A549 (cell line): ENCODE data around the gene SCTR. TPM values are rescaled to one million over a fixed set of nuclear protein-coding genes. Genes with fewer than 3 reads are reported as not detected.

Source experiments
- ATAC-seq, 2 experiments: fragments of 200-7000 bp in 1 of 2; fragments of >200 bp in 1 of 2; cut with Nextera tagmentation in 1 of 2; cut with Tn5 transposase in 1 of 2; 3 replicates each; pipeline versions ENCODE4 v1.8.0 to v1.9.1; 2018 to 2020; ENCODE audit warnings: mild to moderate bottlenecking in 1 of 2, moderate library complexity in 1 of 2
- CTCF ChIA-PET: fragments of 300-600 bp; sonication (Branson Sonifier 250); formaldehyde crosslinking; extraction: SDS; loops from one replicate; lab custom pipeline; 2021; ENCODE audit warnings: antibody characterized with exemption, inconsistent platforms; lab: Yijun Ruan, JAX
- POLR2A ChIA-PET: fragments of 350-600 bp; formaldehyde crosslinking; extraction: SDS; loops from one replicate; lab custom pipeline; 2021; ENCODE audit warnings: antibody characterized with exemption, inconsistent platforms; lab: Yijun Ruan, JAX
- DNase-seq, 2 experiments: peaks; one replicate each; pipeline versions ENCODE4 v3.0.0 to v3.0.0-alpha.2; 2011 to 2016; ENCODE audit warnings: low read depth in 1 of 2, low spot score in 1 of 2
- FAIRE-seq: peaks from 2 replicates; lab custom pipeline; 2011; peaks lifted over from hg19 to GRCh38; lab: Jason Lieb, UNC
- H3K27ac ChIP-seq, 2 experiments: fragments of >200 bp; sonication (Bioruptor Twin); formaldehyde crosslinking; 3 replicates each; pipeline ENCODE4 v1.5.1; 2016 to 2017
- H3K4me1 ChIP-seq: fragments of >200 bp; sonication (Bioruptor Twin); formaldehyde crosslinking; 3 replicates; pipeline ENCODE4 v1.6.1; 2016
- H3K4me2 ChIP-seq: fragments of >200 bp; sonication (Bioruptor Twin); formaldehyde crosslinking; 3 replicates; pipeline ENCODE4 v1.6.1; 2016
- H3K4me3 ChIP-seq: fragments of >200 bp; sonication (Bioruptor Twin); formaldehyde crosslinking; 3 replicates; pipeline ENCODE4 v1.5.1; 2016
- H3K9me3 ChIP-seq: fragments of >200 bp; sonication (Bioruptor Twin); formaldehyde crosslinking; 3 replicates; pipeline ENCODE4 v1.6.1; 2016
- FOXS1 ChIP-seq: fragments of 250-450 bp; sonication (Bioruptor Pico); IDR thresholded peaks from 2 replicates; pipeline ENCODE4 v1.5.0; 2020; ENCODE audit warnings: mild to moderate bottlenecking, moderate library complexity
- JUNB ChIP-seq: fragments of >200 bp; sonication (Bioruptor Twin); formaldehyde crosslinking; IDR thresholded peaks from 2 replicates; pipeline ENCODE4 v1.6.1; 2016
- KDM5A ChIP-seq: fragments of 200-600 bp; sonication (generic); IDR thresholded peaks from 2 replicates; pipeline ENCODE4 v1.6.1; 2016; ENCODE audit warnings: antibody characterized with exemption, mild to moderate bottlenecking
- MYC ChIP-seq: IDR thresholded peaks from 2 replicates; pipeline ENCODE4 v1.6.1; 2012; ENCODE audit warnings: mild to moderate bottlenecking, inconsistent platforms, low read length, improper control_type of control experiment, borderline replicate concordance
- PHF8 ChIP-seq: fragments of 200-600 bp; sonication (generic); IDR thresholded peaks from 2 replicates; pipeline ENCODE4 v1.6.1; 2016; ENCODE audit warnings: low read depth, mild to moderate bottlenecking, antibody characterized with exemption, moderate library complexity, borderline replicate concordance
- POLR2AphosphoS2 ChIP-seq: conservative IDR thresholded peaks from 2 replicates; pipeline ENCODE4 v1.6.1; 2012; ENCODE audit warnings: low read length, improper control_type of control experiment, inconsistent platforms
- RAD21 ChIP-seq, 2 experiments: fragments of >200 bp in 1 of 2; sonication (Bioruptor Twin) in 1 of 2; formaldehyde crosslinking in 1 of 2; IDR thresholded peaks in 1 of 2; conservative IDR thresholded peaks in 1 of 2; 2 replicates in 1 of 2; 3 replicates in 1 of 2; pipeline ENCODE4 v1.6.1; 2012 to 2018; ENCODE audit warnings: inconsistent platforms in 1 of 2
- RARB ChIP-seq: fragments of 250-450 bp; sonication (Bioruptor Pico); IDR thresholded peaks from 2 replicates; pipeline ENCODE4 v1.8.0; 2021; ENCODE audit warnings: mild to moderate bottlenecking, moderate library complexity
- RNF2 ChIP-seq: fragments of 200-600 bp; sonication (generic); IDR thresholded peaks from 2 replicates; pipeline ENCODE4 v1.6.1; 2016; ENCODE audit warnings: low read depth, mild to moderate bottlenecking, antibody characterized with exemption, moderate library complexity, borderline replicate concordance
- SMC3 ChIP-seq: fragments of >200 bp; sonication (Bioruptor Twin); formaldehyde crosslinking; IDR thresholded peaks from 3 replicates; pipeline ENCODE4 v1.6.1; 2018; ENCODE audit warnings: inconsistent platforms
- WGBS: methylation state at CpG from one replicate; pipeline ENCODE4 v1.1.6; 2017; ENCODE audit errors: missing lambda C conversion rate; 5-methylcytosine and 5-hydroxymethylcytosine counted together
- polyA plus RNA-seq, 4 experiments: library from polyadenylated mRNA; depleted of rRNA in 3 of 4; stranded (reverse); fragments of >200 nt; fragmentation: RNase III in 1 of 4; extraction: RNeasy Plus Mini Kit Qiagen cat#74134 plus additional on column Dnase treatment in 1 of 4; gene quantifications; 2 replicates in 3 of 4; 3 replicates in 1 of 4; pipeline ENCODE4 v1.2.3, GENCODE V29; 2011 to 2017
- TF ChIP-seq, protein P1 (sequence below): IDR thresholded peaks from 2 replicates; pipeline ENCODE4 v1.6.1; 2012

Gene SCTR
- polyA plus RNA-seq, 2 of the 4 experiments (the other 2 are of a cell fraction) = not detected

DNA sequence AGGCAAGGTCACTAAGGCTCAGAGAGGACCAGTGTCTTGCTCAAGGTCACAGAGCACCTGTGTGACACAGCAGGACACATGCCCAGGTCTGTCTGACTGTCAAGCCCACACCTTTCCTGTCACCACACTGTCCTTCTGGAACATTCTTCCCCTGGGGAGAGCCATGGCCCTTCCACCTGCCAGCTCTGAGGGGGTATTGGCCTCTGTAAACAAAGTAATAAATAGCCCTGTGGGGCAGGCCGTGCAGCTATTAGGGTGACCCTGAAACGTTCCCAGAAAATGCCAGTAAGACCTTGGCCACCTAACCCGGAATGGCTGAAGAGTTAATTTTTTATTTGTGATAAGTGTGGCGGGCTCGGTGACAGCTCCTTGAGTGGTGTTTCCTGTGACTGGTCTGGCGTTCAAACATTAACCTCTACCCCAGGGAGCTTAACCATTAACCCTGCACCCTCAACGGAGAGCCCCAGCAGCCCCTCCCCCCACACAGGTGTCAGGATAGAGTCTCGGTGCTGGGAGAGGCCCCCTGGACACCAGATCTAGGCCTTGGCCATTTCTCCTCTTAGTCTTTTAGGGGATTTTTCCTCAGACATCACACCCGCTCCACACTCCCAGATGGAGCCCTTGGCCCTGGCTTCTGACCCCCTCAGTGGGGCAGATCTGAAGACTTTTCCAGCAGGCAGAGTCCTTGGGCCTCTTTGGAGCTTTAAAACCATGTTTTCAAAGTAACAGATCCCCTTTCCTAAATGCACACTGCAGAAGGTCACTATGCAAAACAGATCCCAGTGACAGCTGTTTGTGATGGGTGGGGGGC, 36.6 kb downstream of the SCTR start:
- Histone ChIP-seq H3K27ac (peak overlapping the region; percentile 67 to 78), H3K4me2 (peak overlapping the region; percentile 84), H3K4me3 (no peak overlapping the region)
- no peak for TF ChIP-seq KDM5A
- TF ChIP-seq, protein P1, sequence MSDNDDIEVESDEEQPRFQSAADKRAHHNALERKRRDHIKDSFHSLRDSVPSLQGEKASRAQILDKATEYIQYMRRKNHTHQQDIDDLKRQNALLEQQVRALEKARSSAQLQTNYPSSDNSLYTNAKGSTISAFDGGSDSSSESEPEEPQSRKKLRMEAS = peak; percentile 49; the same call in 1 of the 2 replicates
- TF ChIP-seq, all 56 proteins: peak for 1
- peak in 1 of 2 experiments; percentile 45; a peak in 3 of 6 replicates for ATAC-seq
- CTCF ChIA-PET = interaction anchor here (0.6 to 8.2 kb wide), 7 partner anchors 8 to 217 kb away, joined by 3 to 77 read pairs (median 7); no protein-coding TSS in a partner anchor
- DNase-seq = peak; percentile 21 to 35
- POLR2A ChIA-PET = no interaction called here
- Histone ChIP-seq H3K4me1 (peaks cover 86% of the 10 kb centered on the region), H3K9me3 (no peaks in the 10 kb centered on the region)
- WGBS = 8% methylated on average over 9 of the region's 9 CpGs
- no peak for FAIRE-seq

DNA sequence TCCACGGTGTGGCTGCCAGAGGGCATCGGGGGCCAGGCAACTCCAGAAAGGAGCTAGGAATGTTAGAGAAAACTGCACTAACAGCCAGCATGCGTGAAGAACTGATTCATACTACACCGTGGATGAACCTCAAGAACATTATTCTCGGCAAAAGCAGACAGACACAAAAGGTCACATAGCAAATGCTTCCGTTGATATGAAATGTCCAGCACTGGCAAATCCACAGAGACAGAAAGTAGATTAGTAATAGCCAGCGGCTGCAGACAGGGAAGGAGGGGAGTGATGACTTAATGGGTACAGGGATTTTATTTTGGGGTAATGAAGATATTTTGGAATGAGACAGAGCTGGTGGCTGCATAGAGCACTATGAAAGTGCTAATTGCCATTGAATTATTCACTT, 37.4 kb downstream of the SCTR start:
- ATAC-seq (peak in 1 of 2 experiments; percentile 11; a peak in 2 of 6 replicates), FAIRE-seq (no peak), DNase-seq (peak in 1 of 2 experiments; percentile 44)
- peak overlapping the region; percentile 84 for H3K4me2 ChIP-seq
- TF ChIP-seq RARB (CRISPR knock-in tag) (no peak), MYC (no peak), POLR2AphosphoS2 (no peak), JUNB (0 out of 2 replicates have a peak, but pooled peaks have one; percentile 4)
- H3K4me3 ChIP-seq = no peak overlapping the region
- H3K9me3 ChIP-seq = no peaks in the 10 kb centered on the region
- ChIA-PET POLR2A (interaction anchor here (0.6 kb wide), 1 partner anchor 86 kb away, joined by 6 read pairs; no protein-coding TSS in a partner anchor), CTCF (interaction anchor here (1.0 to 8.2 kb wide), 5 partner anchors 7 to 159 kb away, joined by 3 to 77 read pairs (median 18); no protein-coding TSS in a partner anchor)
- peak overlapping the region; percentile 67 to 78 for H3K27ac ChIP-seq
- peaks cover 79% of the 10 kb centered on the region for H3K4me1 ChIP-seq
- WGBS = 40% methylated on average over 7 of the region's 7 CpGs

DNA sequence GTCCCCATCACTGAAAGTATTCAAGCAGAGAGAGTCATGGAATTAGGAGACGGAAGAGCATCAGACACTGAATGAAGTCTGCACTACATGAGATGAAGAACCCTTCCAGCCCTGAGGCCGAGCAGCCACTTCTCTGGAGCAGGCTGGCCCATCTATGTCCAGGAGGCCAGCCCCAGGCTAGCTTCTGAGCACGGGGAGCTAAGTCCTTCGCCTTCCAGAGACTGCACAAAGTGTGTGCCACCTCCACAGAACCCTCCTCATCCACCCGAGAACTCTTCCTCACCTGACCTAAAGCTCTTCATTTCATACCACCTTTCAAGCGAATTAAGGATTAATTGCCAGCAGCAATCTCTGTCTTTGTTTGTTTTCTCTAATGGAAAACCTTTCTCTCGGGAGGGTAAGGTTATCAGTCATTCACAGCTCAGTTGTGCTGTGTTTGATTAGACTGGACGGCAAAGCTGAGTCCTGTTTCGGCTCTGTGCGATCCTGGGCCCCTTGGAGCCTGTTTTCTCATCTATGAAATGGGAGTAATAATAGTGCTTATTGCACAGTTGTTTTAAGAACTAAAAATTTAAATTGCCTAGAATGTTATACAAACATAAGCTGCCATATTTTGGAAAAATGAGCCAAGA, 38.0 kb downstream of the SCTR start:
- Histone ChIP-seq H3K4me3 (no peak overlapping the region), H3K9me3 (no peaks in the 10 kb centered on the region), H3K27ac (peak overlapping the region; percentile 67 to 78), H3K4me1 (peaks cover 73% of the 10 kb centered on the region), H3K4me2 (peak overlapping the region; percentile 84)
- WGBS = 79% methylated on average over 10 of the region's 10 CpGs
- ChIA-PET CTCF (interaction anchor here (0.7 to 8.2 kb wide), 4 partner anchors 9 to 239 kb away, joined by 3 to 77 read pairs (median 14); no protein-coding TSS in a partner anchor), POLR2A (interaction anchor here (0.6 kb wide), 1 partner anchor 86 kb away, joined by 6 read pairs; no protein-coding TSS in a partner anchor)
- TF ChIP-seq PHF8 (no peak), SMC3 (no peak), RAD21 (conservative IDR thresholded peaks at IDR 0.05 in 1 of 2, IDR thresholded peaks at IDR 0.05 in 1 of 2) (no peak)
- ATAC-seq = no peak
- DNase-seq = no peak
- no peak for FAIRE-seq

DNA sequence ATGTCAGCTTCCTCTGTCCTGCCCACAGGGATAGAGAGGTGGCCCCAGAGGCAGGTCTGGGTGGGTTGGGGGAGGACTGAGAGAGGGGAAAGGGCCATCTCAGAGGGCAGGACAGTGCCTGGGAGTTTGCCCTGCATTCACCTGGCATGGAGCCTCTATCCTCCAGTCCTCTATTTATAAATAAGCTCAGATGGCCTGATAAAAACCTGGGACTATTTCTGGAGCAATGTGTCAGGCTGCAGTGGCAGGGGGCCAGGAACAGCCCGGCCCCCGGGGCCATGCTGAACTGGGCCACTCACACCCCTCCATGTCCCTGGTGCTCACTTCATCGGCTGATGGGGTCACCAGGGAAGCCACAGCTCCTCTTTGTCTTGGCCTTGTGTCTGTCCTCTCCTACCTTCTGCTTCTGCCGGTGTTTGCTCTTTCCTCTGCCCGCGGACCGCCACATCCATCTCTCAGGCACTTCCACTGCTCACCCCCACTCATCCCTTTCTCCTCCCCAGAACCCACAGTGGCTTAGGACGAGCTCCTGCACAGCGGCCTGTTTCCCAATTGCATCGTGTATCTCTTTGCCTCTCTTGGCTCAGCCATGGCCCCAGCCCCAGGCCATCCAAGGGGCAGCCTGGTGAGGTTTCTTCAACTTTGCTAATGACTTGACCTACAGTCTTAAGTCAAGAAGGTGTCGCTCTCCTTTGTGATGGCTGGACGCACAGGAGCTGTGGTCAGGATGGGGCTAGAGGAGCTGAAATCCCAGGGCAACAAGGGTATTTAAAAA, 38.8 kb downstream of the SCTR start:
- 78% methylated on average over 12 of the region's 12 CpGs for WGBS
- Histone ChIP-seq H3K4me2 (peak overlapping the region; percentile 43), H3K9me3 (no peaks in the 10 kb centered on the region), H3K27ac (peak overlapping the region; percentile 67 to 78), H3K4me3 (no peak overlapping the region), H3K4me1 (peaks cover 65% of the 10 kb centered on the region)
- ATAC-seq (peak in 1 of 2 experiments; percentile 6; a peak in 1 of 6 replicates), FAIRE-seq (no peak), DNase-seq (no peak)
- TF ChIP-seq RNF2 (no peak), FOXS1 (CRISPR knock-in tag) (no peak)
- ChIA-PET CTCF (interaction anchor here (0.7 to 8.2 kb wide), 6 partner anchors 9 to 238 kb away, joined by 3 to 77 read pairs (median 6); no protein-coding TSS in a partner anchor), POLR2A (no interaction called here)
